ENCODE measurements around the gene GLIPR1L2.
"Not testable (repeated sequence)": the region's sequence is repeated elsewhere in the genome, so short reads cannot be mapped to it uniquely, and the experiment has no call there.

Gene GLIPR1L2

DNA sequence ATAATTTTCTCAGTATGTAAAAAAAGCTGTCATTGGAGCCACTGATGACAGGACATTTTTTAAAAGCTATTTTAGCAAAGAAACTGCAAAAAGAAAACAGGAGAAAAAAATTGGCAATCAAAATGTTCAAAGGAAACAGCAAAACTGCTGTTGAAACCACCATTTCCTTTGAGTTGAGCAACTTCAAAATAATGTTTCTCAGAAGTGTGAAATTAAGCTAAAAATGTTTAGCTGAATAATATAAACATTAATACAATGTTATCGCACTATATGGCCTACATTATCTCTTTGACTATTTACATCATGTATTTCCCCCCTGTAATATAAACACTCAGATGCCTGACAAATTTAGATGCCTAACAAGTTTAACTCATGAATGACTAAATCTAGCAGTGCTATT, 66.3 kb downstream of the GLIPR1L2 start:
- Histone ChIP-seq H3K4me3 (ENCODE audit: low read depth, low read length) (no peak overlapping the region), H3K4me1 (no peaks in the 10 kb centered on the region), H3K36me3 (no peaks in the 10 kb centered on the region), H3K27me3 (no peaks in the 10 kb centered on the region), H3K9me3 (no peaks in the 10 kb centered on the region; the same call in 1 of the 2 replicates)
- no peak for DNase-seq
- TF ChIP-seq, protein P1, sequence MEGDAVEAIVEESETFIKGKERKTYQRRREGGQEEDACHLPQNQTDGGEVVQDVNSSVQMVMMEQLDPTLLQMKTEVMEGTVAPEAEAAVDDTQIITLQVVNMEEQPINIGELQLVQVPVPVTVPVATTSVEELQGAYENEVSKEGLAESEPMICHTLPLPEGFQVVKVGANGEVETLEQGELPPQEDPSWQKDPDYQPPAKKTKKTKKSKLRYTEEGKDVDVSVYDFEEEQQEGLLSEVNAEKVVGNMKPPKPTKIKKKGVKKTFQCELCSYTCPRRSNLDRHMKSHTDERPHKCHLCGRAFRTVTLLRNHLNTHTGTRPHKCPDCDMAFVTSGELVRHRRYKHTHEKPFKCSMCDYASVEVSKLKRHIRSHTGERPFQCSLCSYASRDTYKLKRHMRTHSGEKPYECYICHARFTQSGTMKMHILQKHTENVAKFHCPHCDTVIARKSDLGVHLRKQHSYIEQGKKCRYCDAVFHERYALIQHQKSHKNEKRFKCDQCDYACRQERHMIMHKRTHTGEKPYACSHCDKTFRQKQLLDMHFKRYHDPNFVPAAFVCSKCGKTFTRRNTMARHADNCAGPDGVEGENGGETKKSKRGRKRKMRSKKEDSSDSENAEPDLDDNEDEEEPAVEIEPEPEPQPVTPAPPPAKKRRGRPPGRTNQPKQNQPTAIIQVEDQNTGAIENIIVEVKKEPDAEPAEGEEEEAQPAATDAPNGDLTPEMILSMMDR (IDR thresholded peaks at IDR 0.05; ENCODE audit: low read depth, low read length): no peak

DNA sequence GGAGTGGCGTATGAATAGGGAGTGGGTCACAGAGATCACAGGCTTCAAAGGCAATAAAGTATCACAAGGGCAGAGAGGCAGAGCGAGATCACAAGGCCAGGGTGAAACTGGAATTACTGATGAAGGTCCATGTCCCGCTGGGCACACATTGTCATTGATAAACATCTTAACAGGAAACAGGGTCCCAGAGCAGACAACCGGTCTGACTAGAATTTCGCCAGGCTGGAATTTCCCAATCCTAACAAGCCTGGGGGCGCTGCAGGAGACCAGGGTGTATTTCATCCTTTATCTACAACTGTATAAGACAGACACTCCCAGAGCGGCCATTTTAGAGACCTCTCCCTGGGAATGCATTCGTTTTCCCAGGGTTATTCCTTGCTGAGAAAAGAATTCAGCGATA, 67.0 kb downstream of the GLIPR1L2 start:
- not testable (repeated sequence) for H3K4me3 ChIP-seq (ENCODE audit: low read depth, low read length); H3K9me3 ChIP-seq; H3K4me1 ChIP-seq; H3K36me3 ChIP-seq; H3K27me3 ChIP-seq
- TF ChIP-seq, protein P1 (IDR thresholded peaks at IDR 0.05; ENCODE audit: low read depth, low read length): peak; percentile 6; the same call in 1 of the 2 replicates
- DNase-seq: peak; percentile 13

DNA sequence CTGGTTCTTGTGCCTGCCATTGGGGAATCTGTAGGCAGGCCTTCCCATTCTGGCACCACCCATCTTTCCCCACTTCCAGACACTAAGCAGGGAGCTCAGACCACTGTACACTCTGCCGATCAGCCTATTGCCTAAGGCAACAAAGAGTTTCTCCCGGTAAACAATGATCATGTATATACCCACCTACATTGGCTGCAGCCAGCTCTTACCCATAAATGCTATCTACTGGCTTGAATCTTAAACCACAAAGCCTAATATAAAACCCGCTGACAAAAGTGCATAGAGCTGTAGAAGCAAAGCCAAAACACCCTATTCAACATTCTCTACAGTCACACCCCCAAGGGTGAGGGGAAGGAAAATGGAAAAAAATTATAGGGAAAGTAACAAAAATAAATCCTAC, 68.9 kb downstream of the GLIPR1L2 start:
- DNase-seq: no peak
- TF ChIP-seq, protein P1 (IDR thresholded peaks at IDR 0.05; ENCODE audit: low read depth, low read length): no peak

DNA sequence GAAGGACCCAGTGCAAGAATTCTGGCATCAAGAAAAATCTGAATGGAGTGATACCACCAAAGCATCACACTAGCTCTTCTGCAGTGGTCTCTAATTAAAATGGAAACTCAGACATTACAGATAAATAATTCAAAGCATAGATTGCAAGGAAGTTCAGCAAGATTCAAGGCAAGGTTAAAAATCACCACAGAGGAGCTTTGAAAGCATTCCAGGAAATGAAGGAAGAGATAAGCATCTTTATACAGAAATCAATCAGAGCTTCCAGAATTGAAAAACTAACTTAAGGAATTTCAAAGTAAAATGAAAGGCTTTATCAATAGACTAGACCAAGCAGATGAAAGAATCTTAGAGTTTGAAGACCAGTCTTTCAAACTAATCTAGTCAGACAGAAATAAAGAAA, 69.3 kb downstream of the GLIPR1L2 start:
- Histone ChIP-seq H3K4me1 (no peaks in the 10 kb centered on the region), H3K27me3 (no peaks in the 10 kb centered on the region), H3K9me3 (no peaks in the 10 kb centered on the region; the same call in 1 of the 2 replicates), H3K4me3 (ENCODE audit: low read depth, low read length) (no peak overlapping the region), H3K36me3 (no peaks in the 10 kb centered on the region)
- no peak for DNase-seq
- TF ChIP-seq, protein P1 (IDR thresholded peaks at IDR 0.05; ENCODE audit: low read depth, low read length): no peak

More for the DNA sequence above, 68.9 kb downstream of the GLIPR1L2 start:
- Histone ChIP-seq H3K27me3 (no peaks in the 10 kb centered on the region), H3K4me3 (ENCODE audit: low read depth, low read length) (no peak overlapping the region), H3K9me3 (no peaks in the 10 kb centered on the region; the same call in 1 of the 2 replicates), H3K4me1 (no peaks in the 10 kb centered on the region), H3K36me3 (no peaks in the 10 kb centered on the region)

DNA sequence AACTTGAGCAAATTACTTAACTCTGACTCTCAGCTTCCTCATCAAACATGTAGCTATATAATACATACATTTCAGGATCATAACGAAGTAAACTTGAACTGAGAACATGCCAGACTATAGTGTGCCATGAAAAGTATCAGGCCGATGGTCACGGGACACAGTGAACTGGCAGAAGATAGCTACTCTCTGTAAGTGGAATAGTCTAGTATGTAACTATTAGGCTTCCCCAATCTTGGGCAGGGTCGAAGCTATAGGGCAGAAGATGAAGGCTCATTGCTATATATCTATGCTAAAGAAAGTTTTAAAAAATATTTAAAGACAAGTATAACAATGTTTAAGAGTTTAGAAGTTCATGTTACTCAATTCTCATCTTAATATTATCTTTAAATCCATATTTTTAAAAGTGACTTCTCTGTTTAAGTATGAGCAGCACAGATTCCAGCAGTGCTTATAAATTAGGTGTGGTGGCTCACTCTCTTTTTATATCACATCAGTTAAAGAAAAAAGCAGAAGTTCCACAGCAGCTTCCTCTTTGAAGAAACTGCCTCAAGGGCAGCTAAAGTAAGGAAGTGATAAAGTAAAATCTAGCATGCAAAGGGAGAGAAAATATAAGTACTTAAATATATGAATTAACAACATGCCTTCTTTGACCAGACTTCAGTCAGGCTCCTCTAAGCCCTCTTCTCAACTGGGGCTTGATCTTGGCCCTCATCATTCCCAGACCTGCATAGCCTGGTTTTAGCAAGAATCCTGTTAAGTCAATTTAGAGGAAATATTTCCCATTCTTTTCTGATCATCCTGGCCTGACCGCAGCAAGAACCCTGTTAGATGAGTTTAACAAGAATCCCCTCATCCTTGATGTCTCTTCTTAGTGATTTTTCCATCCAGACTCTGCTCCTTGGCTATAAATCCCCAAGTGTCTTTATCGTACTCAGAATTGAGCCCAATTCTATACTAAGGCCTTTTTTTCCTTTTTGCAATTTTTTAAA, 81.3 kb downstream of the GLIPR1L2 start:
- Histone ChIP-seq H3K4me3 (ENCODE audit: low read depth, low read length) (no peak overlapping the region), H3K36me3 (no peaks in the 10 kb centered on the region), H3K27me3 (peaks cover 29% of the 10 kb centered on the region), H3K9me3 (no peaks in the 10 kb centered on the region), H3K4me1 (no peaks in the 10 kb centered on the region)
- TF ChIP-seq, protein P1 (IDR thresholded peaks at IDR 0.05; ENCODE audit: low read depth, low read length): no peak
- DNase-seq: no peak

DNA sequence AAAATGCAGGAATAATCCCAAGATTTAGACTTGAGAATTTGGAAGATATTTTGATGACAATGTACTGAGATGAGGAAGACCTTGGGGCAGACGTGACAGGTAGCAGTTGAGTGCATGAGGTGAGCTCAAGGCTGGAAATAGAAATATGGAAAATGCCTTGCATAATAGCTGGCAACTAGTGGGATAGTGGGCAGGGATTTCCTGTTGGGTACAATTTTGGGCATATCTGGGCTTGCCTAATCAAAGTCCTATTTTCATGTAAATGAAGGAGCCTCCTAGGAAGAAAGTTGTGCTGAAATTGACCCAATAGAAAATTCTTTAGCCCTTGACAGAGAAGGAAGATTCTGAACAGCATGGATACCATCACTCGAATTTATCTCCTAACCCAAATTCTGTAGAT, 83.2 kb downstream of the GLIPR1L2 start:
- no peaks in the 10 kb centered on the region for H3K36me3 ChIP-seq
- no peak overlapping the region for H3K4me3 ChIP-seq (ENCODE audit: low read depth, low read length)
- H3K4me1 ChIP-seq: no peaks in the 10 kb centered on the region
- DNase-seq: no peak
- peaks cover 32% of the 10 kb centered on the region for H3K27me3 ChIP-seq
- H3K9me3 ChIP-seq: no peaks in the 10 kb centered on the region
- TF ChIP-seq, protein P1 (IDR thresholded peaks at IDR 0.05; ENCODE audit: low read depth, low read length): no peak

All from BE2C (cell line).